Astrocyte (in vitro differentiated cells and primary cell): ENCODE measurements around the gene GLUL. TPM values are rescaled to one million over a fixed set of nuclear protein-coding genes. Genes with fewer than 3 reads are reported as not detected.

ENCODE experiments used
- DNase-seq: peaks from one replicate; pipeline ENCODE4 v3.0.0-alpha.2; 2010; ENCODE audit warnings: low read depth
- FAIRE-seq: peaks from 2 replicates; lab custom pipeline; 2011; peaks lifted over from hg19 to GRCh38; lab: Jason Lieb, UNC
- H2AFZ ChIP-seq: 2 replicates; pipeline ENCODE4 v1.6.0; 2012; ENCODE audit warnings: low read depth, low read length, inconsistent platforms
- H3K27ac ChIP-seq: 2 replicates; pipeline ENCODE4 v1.5.1; 2011; ENCODE audit warnings: low read depth, low read length, inconsistent platforms
- H3K27me3 ChIP-seq: 2 replicates; pipeline ENCODE4 v1.6.0; 2011; ENCODE audit warnings: low read length, inconsistent platforms; ENCODE audit not compliant: insufficient read depth
- H3K36me3 ChIP-seq: 2 replicates; pipeline ENCODE4 v1.5.1; 2011; ENCODE audit warnings: low read length, inconsistent platforms; ENCODE audit not compliant: insufficient read depth
- H3K4me1 ChIP-seq: 2 replicates; pipeline ENCODE4 v1.5.1; 2011; ENCODE audit warnings: low read length, inconsistent platforms; ENCODE audit not compliant: insufficient read depth
- H3K4me2 ChIP-seq: 2 replicates; pipeline ENCODE4 v1.6.0; 2012; ENCODE audit warnings: low read length, inconsistent platforms
- H3K4me3 ChIP-seq: 2 replicates; pipeline ENCODE4 v1.5.1; 2011; ENCODE audit warnings: low read depth, mild to moderate bottlenecking, low read length, inconsistent platforms; ENCODE audit not compliant: insufficient read depth
- H3K79me2 ChIP-seq: 2 replicates; pipeline ENCODE4 v1.6.0; 2012; ENCODE audit warnings: mild to moderate bottlenecking, low read length, inconsistent platforms; ENCODE audit not compliant: insufficient read depth
- H3K9ac ChIP-seq: 2 replicates; pipeline ENCODE4 v1.6.0; 2012; ENCODE audit warnings: mild to moderate bottlenecking, low read length, inconsistent platforms
- H3K9me3 ChIP-seq: 2 replicates; pipeline ENCODE4 v1.5.1; 2012; ENCODE audit warnings: low read depth, mild to moderate bottlenecking, low read length, inconsistent platforms; ENCODE audit not compliant: insufficient read depth
- H4K20me1 ChIP-seq: 2 replicates; pipeline ENCODE4 v1.6.0; 2012; ENCODE audit warnings: low read length, inconsistent platforms; ENCODE audit not compliant: insufficient read depth
- H3K27ac Mint-ChIP-seq: one replicate; pipeline ENCODE4 v1.8.0; 2021; ENCODE audit warnings: mild to moderate bottlenecking, mixed read lengths; ENCODE audit not compliant: unreplicated experiment
- H3K27me3 Mint-ChIP-seq: one replicate; pipeline ENCODE4 v1.8.0; 2021; ENCODE audit warnings: low read depth, mixed read lengths; ENCODE audit not compliant: unreplicated experiment
- H3K36me3 Mint-ChIP-seq: one replicate; pipeline ENCODE4 v1.8.0; 2021; ENCODE audit warnings: low read depth, mixed read lengths; ENCODE audit not compliant: unreplicated experiment
- H3K4me1 Mint-ChIP-seq: one replicate; pipeline ENCODE4 v1.8.0; 2021; ENCODE audit warnings: low read depth, mixed read lengths; ENCODE audit not compliant: unreplicated experiment
- H3K4me3 Mint-ChIP-seq: one replicate; pipeline ENCODE4 v1.8.0; 2021; ENCODE audit warnings: mild to moderate bottlenecking, moderate library complexity, mixed read lengths; ENCODE audit not compliant: unreplicated experiment
- H3K9me3 Mint-ChIP-seq: one replicate; pipeline ENCODE4 v1.8.0; 2021; ENCODE audit warnings: mild to moderate bottlenecking, mixed read lengths; ENCODE audit not compliant: unreplicated experiment
- CTCF ChIP-seq: IDR thresholded peaks from 2 replicates; pipeline ENCODE4 v1.5.1; 2011; ENCODE audit warnings: low read depth, mild to moderate bottlenecking, inconsistent platforms, low read length, moderate library complexity; ENCODE audit not compliant: insufficient read depth
- EZH2 ChIP-seq: IDR thresholded peaks from 2 replicates; pipeline ENCODE4 v1.6.1; 2012; ENCODE audit warnings: mild to moderate bottlenecking, low read length, inconsistent platforms; ENCODE audit not compliant: insufficient read depth
- total RNA-seq: library from RNA; stranded (reverse); gene quantifications from 2 replicates; pipeline ENCODE4 v1.2.1, GENCODE V29; 2021

Gene GLUL
- total RNA-seq, 1 donor from 2014 or later: 158 TPM

- H2AFZ ChIP-seq: no peak overlapping the region
- H3K4me3 ChIP-seq: no peak overlapping the region
- H3K36me3 ChIP-seq: peaks cover 57% of the 10 kb centered on the region
- no peak overlapping the region for H3K4me2 ChIP-seq
- no peak overlapping the region for H3K27ac Mint-ChIP-seq
- no peak for FAIRE-seq
- no peaks in the 10 kb centered on the region for H3K27me3 ChIP-seq
- H4K20me1 ChIP-seq: peaks cover 49% of the 10 kb centered on the region
- TF ChIP-seq CTCF (no peak), EZH2 (no peak)
- H3K4me3 Mint-ChIP-seq: no peak overlapping the region
- H3K4me1 ChIP-seq: no peaks in the 10 kb centered on the region
- H3K9ac ChIP-seq: no peak overlapping the region
- H3K36me3 Mint-ChIP-seq: peaks cover 20% of the 10 kb centered on the region
- no peaks in the 10 kb centered on the region for H3K27me3 Mint-ChIP-seq
- H3K9me3 ChIP-seq: no peaks in the 10 kb centered on the region
- H3K27ac ChIP-seq: no peak overlapping the region
- H3K79me2 ChIP-seq: peaks cover 17% of the 10 kb centered on the region
- H3K4me1 Mint-ChIP-seq: peaks cover 4% of the 10 kb centered on the region
- H3K9me3 Mint-ChIP-seq: no peaks in the 10 kb centered on the region
- DNase-seq: no peak
These were observed 7.7 kb downstream of the GLUL start for GRCh38 chr1:182383934-182384333.

- H3K79me2 ChIP-seq: peaks cover 9% of the 10 kb centered on the region
- no peak for FAIRE-seq
- no peaks in the 10 kb centered on the region for H3K9me3 ChIP-seq
- no peak for DNase-seq
- no peak overlapping the region for H3K4me2 ChIP-seq
- no peaks in the 10 kb centered on the region for H3K27me3 Mint-ChIP-seq
- H3K27ac Mint-ChIP-seq: no peak overlapping the region
- peaks cover 41% of the 10 kb centered on the region for H4K20me1 ChIP-seq
- peaks cover 56% of the 10 kb centered on the region for H3K36me3 ChIP-seq
- no peaks in the 10 kb centered on the region for H3K4me1 Mint-ChIP-seq
- peaks cover 20% of the 10 kb centered on the region for H3K36me3 Mint-ChIP-seq
- H3K27ac ChIP-seq: no peak overlapping the region
- H3K4me1 ChIP-seq: no peaks in the 10 kb centered on the region
- no peaks in the 10 kb centered on the region for H3K27me3 ChIP-seq
- H3K4me3 Mint-ChIP-seq: no peak overlapping the region
- TF ChIP-seq CTCF: no peak
- no peak for TF ChIP-seq EZH2
- H3K9ac ChIP-seq: no peak overlapping the region
- no peak overlapping the region for H2AFZ ChIP-seq
- H3K4me3 ChIP-seq: no peak overlapping the region
- H3K9me3 Mint-ChIP-seq: no peaks in the 10 kb centered on the region
These were observed 8.4 kb downstream of the GLUL start for GRCh38 chr1:182383037-182383661.
